H1 (cell line): ENCODE measurements around the gene CORIN. TPM values are rescaled to one million over a fixed set of nuclear protein-coding genes. Genes with fewer than 3 reads are reported as not detected.

Experiments
- CTCF ChIA-PET: fragments of 300-600 bp; sonication (Branson Sonifier 250); formaldehyde crosslinking; loops from one replicate; lab custom pipeline; 2021; ENCODE audit not compliant: partially characterized antibody; lab: Charles Lee
- POLR2A ChIA-PET: fragments of 300-600 bp; sonication (Branson Sonifier 250); formaldehyde crosslinking; loops from one replicate; lab custom pipeline; 2021; ENCODE audit warnings: inconsistent platforms; ENCODE audit not compliant: partially characterized antibody; lab: Charles Lee
- DNase-seq, 2 experiments: peaks; one replicate each; pipeline versions ENCODE4 v3.0.0 to v3.0.0-alpha.2; 2010 to 2022; ENCODE audit warnings: low spot score in 2 of 2, low read depth in 1 of 2, mixed read lengths in 1 of 2
- FAIRE-seq: peaks from 2 replicates; lab custom pipeline; 2011; peaks lifted over from hg19 to GRCh38; lab: Jason Lieb, UNC
- H2AFZ ChIP-seq: 2 replicates; pipeline ENCODE4 v1.8.1; 2012; ENCODE audit warnings: low read length, inconsistent platforms
- H2AK5ac ChIP-seq: 2 replicates; pipeline ENCODE4 v1.6.1; 2013; ENCODE audit warnings: low read depth, low read length
- H2BK120ac ChIP-seq: replicated peaks from 2 replicates; pipeline ENCODE3; 2013; ENCODE audit warnings: low read depth, low read length, inconsistent platforms
- H2BK12ac ChIP-seq: 2 replicates; pipeline ENCODE4 v1.6.1; 2013; ENCODE audit warnings: low read depth, low read length
- H2BK15ac ChIP-seq: 2 replicates; pipeline ENCODE4 v1.6.1; 2013; ENCODE audit warnings: low read length
- H2BK20ac ChIP-seq: 2 replicates; pipeline ENCODE4 v1.6.1; 2013; ENCODE audit warnings: low read length
- H2BK5ac ChIP-seq: 2 replicates; pipeline ENCODE4 v1.6.1; 2013; ENCODE audit warnings: low read depth, low read length
- H3K14ac ChIP-seq: 2 replicates; pipeline ENCODE4 v1.6.1; 2013; ENCODE audit warnings: inconsistent platforms; ENCODE audit not compliant: insufficient read length
- H3K18ac ChIP-seq: 2 replicates; pipeline ENCODE4 v1.6.1; 2013; ENCODE audit warnings: low read length; ENCODE audit errors: extremely low read depth
- H3K23ac ChIP-seq: 2 replicates; pipeline ENCODE4 v1.6.1; 2013; ENCODE audit warnings: inconsistent platforms; ENCODE audit not compliant: insufficient read length
- H3K23me2 ChIP-seq: 2 replicates; pipeline ENCODE4 v1.6.1; 2013; ENCODE audit warnings: low read depth, low read length
- H3K27ac ChIP-seq: 2 replicates; pipeline ENCODE4 v1.6.1; 2011; ENCODE audit warnings: low read depth, low read length, inconsistent platforms
- H3K27me3 ChIP-seq, 4 experiments: replicated peaks in 1 of 4; 1 replicate in 1 of 4; 2 replicates in 3 of 4; pipeline versions ENCODE4 v1.6.1 to v1.8.1; 2011 to 2013; ENCODE audit warnings: low read length in 3 of 4, mild to moderate bottlenecking in 3 of 4, inconsistent platforms in 2 of 4, mixed read lengths in 2 of 4, moderate library complexity in 1 of 4; ENCODE audit not compliant: control insufficient read depth in 3 of 4, insufficient read depth in 3 of 4; ENCODE audit errors: extremely low read depth in 1 of 4
- H3K36me3 ChIP-seq, 4 experiments: 2 replicates each; pipeline versions ENCODE4 v1.6.1 to v1.8.1; 2011 to 2013; ENCODE audit warnings: mild to moderate bottlenecking in 4 of 4, low read length in 3 of 4, moderate library complexity in 2 of 4, control low read depth in 1 of 4, inconsistent platforms in 1 of 4; ENCODE audit not compliant: insufficient read depth in 4 of 4, control insufficient read depth in 2 of 4
- H3K4ac ChIP-seq: replicated peaks from 2 replicates; pipeline ENCODE3; 2013; ENCODE audit warnings: low read length, low read depth, mixed read lengths, inconsistent platforms; ENCODE audit not compliant: insufficient read length
- H3K4me1 ChIP-seq, 4 experiments: replicated peaks in 1 of 4; 1 replicate in 1 of 4; 2 replicates in 3 of 4; pipeline versions ENCODE4 v1.6.1 to v1.8.1; 2011 to 2013; ENCODE audit warnings: low read length in 3 of 4, inconsistent platforms in 2 of 4, mixed read lengths in 1 of 4; ENCODE audit not compliant: insufficient read depth in 4 of 4, control insufficient read depth in 3 of 4
- H3K4me2 ChIP-seq, 2 experiments: 2 replicates each; pipeline versions ENCODE4 v1.6.1 to v1.8.1; 2011 to 2013; ENCODE audit warnings: low read depth in 2 of 2, low read length in 2 of 2, control low read depth in 1 of 2, inconsistent platforms in 1 of 2, mild to moderate bottlenecking in 1 of 2; ENCODE audit not compliant: insufficient read depth in 1 of 2
- H3K4me3 ChIP-seq, 4 experiments: fragments of 200-600, 300-600 bp in 1 of 4; sonication (generic), shearing (Covaris generic), sonication (Bioruptor Twin) in 1 of 4; 2 replicates each; pipeline versions ENCODE4 v1.5.1 to v1.8.1; 2011 to 2016; ENCODE audit warnings: low read length in 4 of 4, low read depth in 3 of 4, control low read depth in 2 of 4, inconsistent platforms in 2 of 4, mild to moderate bottlenecking in 2 of 4, mixed read lengths in 1 of 4, moderate library complexity in 1 of 4; ENCODE audit not compliant: insufficient read depth in 2 of 4; ENCODE audit errors: extremely low read depth in 1 of 4
- H3K56ac ChIP-seq: replicated peaks from 2 replicates; pipeline ENCODE3; 2013; ENCODE audit warnings: low read depth, mild to moderate bottlenecking, mixed read lengths, low read length, inconsistent platforms; ENCODE audit not compliant: insufficient read length
- H3K79me1 ChIP-seq: 2 replicates; pipeline ENCODE4 v1.6.1; 2013; ENCODE audit warnings: low read depth, low read length, control low read depth
- H3K79me2 ChIP-seq, 2 experiments: 2 replicates each; pipeline versions ENCODE4 v1.6.1 to v1.8.1; 2012 to 2013; ENCODE audit warnings: low read length in 2 of 2, mild to moderate bottlenecking in 2 of 2, inconsistent platforms in 1 of 2; ENCODE audit not compliant: insufficient read depth in 2 of 2, control insufficient read depth in 1 of 2
- H3K9ac ChIP-seq, 4 experiments: replicated peaks in 1 of 4; 1 replicate in 1 of 4; 2 replicates in 3 of 4; pipeline versions ENCODE4 v1.6.1 to v1.8.1; 2011 to 2013; ENCODE audit warnings: low read depth in 3 of 4, low read length in 3 of 4, control low read depth in 2 of 4, mild to moderate bottlenecking in 2 of 4, moderate library complexity in 2 of 4, inconsistent platforms in 1 of 4; ENCODE audit errors: extremely low read depth in 1 of 4
- H3K9me3 ChIP-seq, 2 experiments: 2 replicates each; pipeline versions ENCODE4 v1.6.1 to v1.8.1; 2012 to 2013; ENCODE audit warnings: mild to moderate bottlenecking in 2 of 2, moderate library complexity in 2 of 2, control low read depth in 1 of 2, inconsistent platforms in 1 of 2, low read depth in 1 of 2, low read length in 1 of 2, mixed read lengths in 1 of 2; ENCODE audit not compliant: insufficient read depth in 2 of 2
- H4K20me1 ChIP-seq, 2 experiments: replicated peaks in 1 of 2; 2 replicates each; pipeline versions ENCODE3 to v1.8.1; 2011 to 2013; ENCODE audit warnings: inconsistent platforms in 2 of 2, low read length in 2 of 2, mild to moderate bottlenecking in 1 of 2; ENCODE audit not compliant: insufficient read depth in 2 of 2, control insufficient read depth in 1 of 2
- H4K5ac ChIP-seq: 2 replicates; pipeline ENCODE4 v1.6.1; 2013; ENCODE audit warnings: low read length, low read depth, mixed read lengths, inconsistent platforms; ENCODE audit not compliant: insufficient read length
- H4K8ac ChIP-seq: 2 replicates; pipeline ENCODE4 v1.8.0; 2013; ENCODE audit warnings: mild to moderate bottlenecking, moderate library complexity, low read length, inconsistent platforms; ENCODE audit not compliant: insufficient read depth; ENCODE audit errors: extremely low read depth
- H4K91ac ChIP-seq: replicated peaks from 2 replicates; pipeline ENCODE3; 2013; ENCODE audit warnings: low read length, mixed read lengths, inconsistent platforms; ENCODE audit not compliant: insufficient read length
- CBX5 ChIP-seq: fragments of 300-800, 300-1000 bp; sonication (generic); IDR thresholded peaks from 2 replicates; pipeline ENCODE4 v1.7.1; 2016; ENCODE audit warnings: antibody characterized with exemption, low read length, low read depth
- CBX8 ChIP-seq: fragments of 300-800, 300-1000 bp; sonication (generic); IDR thresholded peaks from 2 replicates; pipeline ENCODE4 v1.7.1; 2016; ENCODE audit warnings: low read depth, low read length, borderline replicate concordance
- CHD1 ChIP-seq: IDR thresholded peaks from 2 replicates; pipeline ENCODE4 v1.6.1; 2012; ENCODE audit warnings: low read depth, low read length, improper control_type of control experiment
- CHD2 ChIP-seq: IDR thresholded peaks from 2 replicates; pipeline ENCODE4 v1.6.1; 2012; ENCODE audit warnings: low read length, improper control_type of control experiment
- HDAC2 ChIP-seq, 2 experiments: fragments of 300-600 bp in 1 of 2; sonication (generic) in 1 of 2; IDR thresholded peaks; 2 replicates each; pipeline ENCODE4 v1.6.1; 2011 to 2012; ENCODE audit warnings: low read depth in 2 of 2, low read length in 2 of 2, mild to moderate bottlenecking in 2 of 2, moderate library complexity in 2 of 2, borderline replicate concordance in 1 of 2, inconsistent platforms in 1 of 2
- JUN ChIP-seq: IDR thresholded peaks from 2 replicates; pipeline ENCODE4 v1.6.1; 2011; ENCODE audit warnings: low read depth, mild to moderate bottlenecking, improper control_type of control experiment, low read length
- JUND ChIP-seq: IDR thresholded peaks from 2 replicates; pipeline ENCODE4 v1.6.1; 2011; ENCODE audit warnings: mild to moderate bottlenecking, improper control_type of control experiment, low read length
- MAFK ChIP-seq: IDR thresholded peaks from 2 replicates; pipeline ENCODE4 v1.6.1; 2012; ENCODE audit warnings: low read depth, mild to moderate bottlenecking, improper control_type of control experiment, low read length
- POLR2A ChIP-seq, 2 experiments: IDR thresholded peaks; 1 replicate in 1 of 2; 2 replicates in 1 of 2; pipeline ENCODE4 v1.6.1; 2011; ENCODE audit warnings: low read depth in 2 of 2, low read length in 2 of 2, mild to moderate bottlenecking in 2 of 2; ENCODE audit errors: control extremely low read depth in 1 of 2
- POU5F1 ChIP-seq: IDR thresholded peaks from 2 replicates; pipeline ENCODE4 v1.6.1; 2011; ENCODE audit warnings: low read depth, mild to moderate bottlenecking, low read length, moderate library complexity
- SAP30 ChIP-seq: fragments of 300-600 bp; sonication (generic); IDR thresholded peaks from 2 replicates; pipeline ENCODE4 v1.7.1; 2012; ENCODE audit warnings: low read length, moderate library complexity, mild to moderate bottlenecking, inconsistent platforms; ENCODE audit not compliant: insufficient read depth, insufficient replicate concordance
- SIX5 ChIP-seq: IDR thresholded peaks from 2 replicates; pipeline ENCODE4 v1.6.1; 2011; ENCODE audit warnings: mild to moderate bottlenecking, low read depth, low read length
- SP2 ChIP-seq: IDR thresholded peaks from 2 replicates; pipeline ENCODE4 v1.6.1; 2012; ENCODE audit warnings: mild to moderate bottlenecking, low read length, inconsistent platforms
- YY1 ChIP-seq: IDR thresholded peaks from 2 replicates; pipeline ENCODE4 v1.6.1; 2011; ENCODE audit warnings: low read depth, mild to moderate bottlenecking, low read length
- WGBS, 2 experiments: shearing (Covaris generic) in 1 of 2; methylation state at CpG; one replicate each; pipeline versions ENCODE4 v1.1.6 to v1.1.7; 2013 to 2015; ENCODE audit warnings: low lambda C conversion rate in 2 of 2, mixed read lengths in 2 of 2, inconsistent platforms in 1 of 2, low coverage in 1 of 2, missing lambda C conversion rate in 1 of 2; ENCODE audit not compliant: insufficient replicate concordance in 2 of 2, insufficient coverage in 1 of 2, insufficient read length in 1 of 2; ENCODE audit errors: extremely low coverage in 1 of 2, missing lambda C conversion rate in 1 of 2; 5-methylcytosine and 5-hydroxymethylcytosine counted together
- polyA plus RNA-seq, 7 experiments: library from polyadenylated mRNA; depleted of rRNA in 3 of 7; stranded (reverse) in 5 of 7; unstranded in 2 of 7; fragments of >200 nt in 5 of 7; fragments of 200-250 nt in 2 of 7; gene quantifications; 1 replicate in 5 of 7; 2 replicates in 1 of 7; 4 replicates in 1 of 7; pipeline versions ENCODE4 v1.2.1 to v1.2.3, GENCODE V29; 2011 to 2013; ENCODE audit warnings: missing spikeins in 2 of 7, mixed read lengths in 2 of 7
- total RNA-seq: library from RNA; stranded (reverse); fragmentation: NEBNext Ultra II Directional; extraction: Animal tissue kit (Norgen Biotek cat#: 25700); gene quantifications from 2 replicates; pipeline ENCODE4 v1.2.1, GENCODE V29; 2021

Gene CORIN
- total and polyA plus RNA-seq, 2 of the 8 experiments (the other 6 are each of a cell fraction or from before 2014, with no cell fraction given) = 0.09 to 0.32 TPM

- H3K23ac ChIP-seq = no peak overlapping the region
- no peaks in the 10 kb centered on the region for H3K23me2 ChIP-seq
- H2BK15ac ChIP-seq = no peak overlapping the region
- H3K79me1 ChIP-seq = no peaks in the 10 kb centered on the region
- H4K5ac ChIP-seq = no peak overlapping the region
- H4K91ac ChIP-seq = no peak overlapping the region
- no peak overlapping the region for H2AK5ac ChIP-seq
- DNase-seq (no peak), FAIRE-seq (no peak)
- H3K36me3 ChIP-seq = no peaks in the 10 kb centered on the region
- peak overlapping the region; percentile 90 for H2AFZ ChIP-seq
- 88% methylated on average over 4 of the region's 4 CpGs; no CpG with 5 or more reads in 1 of the 2 experiments for WGBS, 2 experiments
- no peak overlapping the region for H2BK5ac ChIP-seq
- no peak overlapping the region for H3K18ac ChIP-seq
- POLR2A ChIA-PET = no interaction called here
- H2BK120ac ChIP-seq = no peak overlapping the region
- no peak overlapping the region for H3K4me2 ChIP-seq
- no peaks in the 10 kb centered on the region for H3K9me3 ChIP-seq
- no peak overlapping the region for H3K4ac ChIP-seq
- H3K14ac ChIP-seq = no peak overlapping the region
- no peaks in the 10 kb centered on the region for H3K79me2 ChIP-seq
- no peak overlapping the region for H3K4me3 ChIP-seq
- H3K4me1 ChIP-seq = no peaks in the 10 kb centered on the region
- no peak overlapping the region for H3K56ac ChIP-seq
- H4K8ac ChIP-seq = no peak overlapping the region
- no peak overlapping the region for H2BK20ac ChIP-seq
- CTCF ChIA-PET = interaction anchor here (0.9 to 1.4 kb wide), 2 partner anchors 81 to 1038 kb away, joined by 3 to 5 read pairs; no protein-coding TSS in a partner anchor
- H2BK12ac ChIP-seq = no peak overlapping the region
- H3K27ac ChIP-seq = no peak overlapping the region
- no peaks in the 10 kb centered on the region for H4K20me1 ChIP-seq
- H3K9ac ChIP-seq = no peak overlapping the region
- peaks cover 0 to 1% (median 0%) of the 10 kb centered on the region in 4 experiments; a peak in 1 of 7 replicates for H3K27me3 ChIP-seq
- TF ChIP-seq CHD1 (no peak), JUN (no peak), YY1 (no peak), POU5F1 (no peak), MAFK (no peak), HDAC2 (IDR thresholded peaks at IDR 0.05; ENCODE audit: borderline replicate concordance in 1 of 2, low read depth in 2 of 2, low read length in 2 of 2) (no peak), CBX5 (no peak), JUND (no peak), CHD2 (no peak), CBX8 (no peak), SP2 (no peak), POLR2A (IDR thresholded peaks at IDR 0.05; ENCODE audit: control extremely low read depth in 1 of 2, low read depth in 2 of 2, low read length in 2 of 2) (no peak), SIX5 (no peak), SAP30 (no peak)
Measured at GRCh38 chr4:47786958-47787370, 50.9 kb downstream of the CORIN start.
